Activated CD8-positive, alpha-beta T cell treated with anti-CD3 and anti-CD28 coated beads for 36 hours (primary cell): ENCODE data around the gene SCT. TPM values are rescaled to one million over a fixed set of nuclear protein-coding genes. Genes with fewer than 3 reads are reported as not detected.

Experiments used
- ATAC-seq: fragments of 200-7000 bp; cut with Tn5 transposase; one replicate; pipeline ENCODE4 v1.10.0; 2021; ENCODE audit warnings: mild to moderate bottlenecking, moderate library complexity
- CTCF ChIA-PET: fragments of 350-600 bp; sonication (Branson Sonifier 250); formaldehyde crosslinking; loops from one replicate; lab custom pipeline; 2021; ENCODE audit warnings: antibody characterized with exemption; lab: Charles Lee
- POLR2A ChIA-PET: fragments of 350-600 bp; sonication (Branson Sonifier 250); formaldehyde crosslinking; loops from one replicate; lab custom pipeline; 2021; ENCODE audit warnings: antibody characterized with exemption; lab: Charles Lee
- DNase-seq: peaks from one replicate; pipeline ENCODE4 v3.0.0-alpha.2; 2020
- H3K27ac Mint-ChIP-seq: one replicate; pipeline ENCODE4 v1.8.0; 2021; ENCODE audit warnings: mild to moderate bottlenecking, mixed read lengths
- H3K27me3 Mint-ChIP-seq: one replicate; pipeline ENCODE4 v1.8.0; 2021; ENCODE audit warnings: mixed read lengths
- H3K36me3 Mint-ChIP-seq: one replicate; pipeline ENCODE4 v1.8.0; 2021; ENCODE audit warnings: low read depth, mixed read lengths
- H3K4me1 Mint-ChIP-seq: one replicate; pipeline ENCODE4 v1.8.0; 2021; ENCODE audit warnings: low read depth, mixed read lengths
- H3K4me3 Mint-ChIP-seq: one replicate; pipeline ENCODE4 v1.8.0; 2021; ENCODE audit warnings: mild to moderate bottlenecking, moderate library complexity, mixed read lengths
- H3K9me3 Mint-ChIP-seq: one replicate; pipeline ENCODE4 v1.8.0; 2021; ENCODE audit warnings: mixed read lengths
- CTCF ChIP-seq: fragments of 200-600 bp; IDR thresholded peaks from one replicate; pipeline ENCODE4 v1.8.0; 2022; ENCODE audit warnings: antibody characterized with exemption, mild to moderate bottlenecking
- intact Hi-C: fragments of 100-400 bp; cut with micrococcal nuclease; formaldehyde crosslinking; loops from one replicate; pipeline ENCODE4 v1.10.0; 2022
- total RNA-seq, 2 experiments: library from RNA; stranded (reverse); gene quantifications; one replicate each; pipeline ENCODE4 v1.2.3, GENCODE V29; 2021

SCT gene
- total RNA-seq, 2 experiments from 2014 or later: not detected

GRCh38 chr11:609341-609811, 17.6 kb downstream of the SCT start:
- ChIA-PET CTCF (no interaction called here), POLR2A (no interaction called here)
- TF ChIP-seq CTCF: no peak
- intact Hi-C loops: no loop called here
- H3K9me3 Mint-ChIP-seq: no peaks in the 10 kb centered on the region
- H3K27me3 Mint-ChIP-seq: no peaks in the 10 kb centered on the region
- no peak overlapping the region for H3K4me3 Mint-ChIP-seq
- no peak overlapping the region for H3K27ac Mint-ChIP-seq
- no peak for ATAC-seq
- H3K4me1 Mint-ChIP-seq: peaks cover 6% of the 10 kb centered on the region
- DNase-seq: no peak
- peaks cover 16% of the 10 kb centered on the region for H3K36me3 Mint-ChIP-seq

GRCh38 chr11:608791-609251, 18.2 kb downstream of the SCT start:
- POLR2A ChIA-PET: no interaction called here
- ATAC-seq: no peak
- CTCF ChIA-PET: no interaction called here

GRCh38 chr11:607971-608659, 18.9 kb downstream of the SCT start:
- Mint-ChIP-seq H3K27me3 (no peaks in the 10 kb centered on the region), H3K9me3 (no peaks in the 10 kb centered on the region), H3K4me3 (no peak overlapping the region), H3K36me3 (peaks cover 21% of the 10 kb centered on the region), H3K27ac (no peak overlapping the region), H3K4me1 (no peaks in the 10 kb centered on the region)
- TF ChIP-seq CTCF: no peak
- ATAC-seq (no peak), DNase-seq (no peak)
- intact Hi-C loops: no loop called here
- ChIA-PET CTCF (no interaction called here), POLR2A (interaction anchor here (1.6 kb wide), 1 partner anchor 20 kb away, joined by 4 read pairs; no protein-coding TSS in a partner anchor)

More at GRCh38 chr11:608791-609251, 18.2 kb downstream of the SCT start:
- Mint-ChIP-seq H3K27ac (no peak overlapping the region), H3K27me3 (no peaks in the 10 kb centered on the region), H3K9me3 (no peaks in the 10 kb centered on the region), H3K36me3 (peaks cover 19% of the 10 kb centered on the region), H3K4me1 (peaks cover 2% of the 10 kb centered on the region), H3K4me3 (no peak overlapping the region)
- TF ChIP-seq CTCF: no peak
- intact Hi-C loops: no loop called here
- DNase-seq: no peak

GRCh38 chr11:607020-607780, 19.8 kb downstream of the SCT start:
- no peak for TF ChIP-seq CTCF
- Mint-ChIP-seq H3K4me1 (no peaks in the 10 kb centered on the region), H3K9me3 (no peaks in the 10 kb centered on the region), H3K4me3 (no peak overlapping the region), H3K27me3 (no peaks in the 10 kb centered on the region), H3K27ac (peak overlapping the region; percentile 27), H3K36me3 (peaks cover 25% of the 10 kb centered on the region)
- ATAC-seq (no peak), DNase-seq (no peak)
- intact Hi-C loops: no loop called here
- ChIA-PET CTCF (no interaction called here), POLR2A (interaction anchor here (1.6 kb wide), 1 partner anchor 19 kb away, joined by 4 read pairs; no protein-coding TSS in a partner anchor)

GRCh38 chr11:606245-606644, 20.7 kb downstream of the SCT start:
- ATAC-seq (no peak), DNase-seq (no peak)
- no peaks in the 10 kb centered on the region for H3K4me1 Mint-ChIP-seq
- no peak overlapping the region for H3K4me3 Mint-ChIP-seq
- peaks cover 31% of the 10 kb centered on the region for H3K36me3 Mint-ChIP-seq
- intact Hi-C loops: no loop called here
- POLR2A ChIA-PET: interaction anchor here (0.7 kb wide), 2 partner anchors 8 to 9 kb away, joined by 3 read pairs; partner anchors contain the start of gene IRF7
- H3K27me3 Mint-ChIP-seq: no peaks in the 10 kb centered on the region
- no peaks in the 10 kb centered on the region for H3K9me3 Mint-ChIP-seq
- CTCF ChIA-PET: no interaction called here
- no peak for TF ChIP-seq CTCF
- no peak overlapping the region for H3K27ac Mint-ChIP-seq
